Esophagus (tissue), 2 donors: Measurements from ENCODE around the gene USP53. TPM values are rescaled to one million over a fixed set of nuclear protein-coding genes. Genes with fewer than 3 reads are reported as not detected.
A peak's percentile ranks its signal among the peaks of the same experiment; 100 is the strongest.

ENCODE experiments used
- H3K27ac ChIP-seq, 2 donors: one replicate each; pipeline ENCODE4 v1.5.1; 2013; ENCODE audit warnings: low read depth in 2 of 2, mild to moderate bottlenecking in 2 of 2, inconsistent platforms in 1 of 2, low read length in 1 of 2, moderate library complexity in 1 of 2
- H3K27me3 ChIP-seq, 2 donors: one replicate each; pipeline ENCODE4 v1.6.1; 2013; ENCODE audit warnings: low read length in 2 of 2, control low read depth in 1 of 2, mild to moderate bottlenecking in 1 of 2; ENCODE audit not compliant: insufficient read depth in 2 of 2, control insufficient read depth in 1 of 2
- H3K36me3 ChIP-seq, 2 donors: one replicate each; pipeline ENCODE4 v1.6.1; 2013; ENCODE audit warnings: low read length in 1 of 2; ENCODE audit not compliant: control insufficient read depth in 2 of 2, insufficient read depth in 2 of 2
- H3K4me1 ChIP-seq, 2 donors: one replicate each; pipeline ENCODE4 v1.6.1; 2013; ENCODE audit warnings: low read length in 1 of 2; ENCODE audit not compliant: control insufficient read depth in 2 of 2, insufficient read depth in 2 of 2
- H3K4me3 ChIP-seq, 2 donors: one replicate each; pipeline ENCODE4 v1.5.1; 2013; ENCODE audit warnings: low read length in 2 of 2, mild to moderate bottlenecking in 2 of 2, low read depth in 1 of 2, moderate library complexity in 1 of 2
- H3K9me3 ChIP-seq, 2 donors: one replicate each; pipeline ENCODE4 v1.6.1; 2013; ENCODE audit warnings: mild to moderate bottlenecking in 2 of 2, low read depth in 1 of 2, low read length in 1 of 2, moderate library complexity in 1 of 2; ENCODE audit not compliant: control insufficient read depth in 2 of 2, insufficient read depth in 1 of 2
- WGBS, 2 donors: extraction: QIAGEN DNeasy Blood & Tissue Kit; methylation state at CpG; one replicate each; pipeline ENCODE4 v1.1.7; 2013; 5-methylcytosine and 5-hydroxymethylcytosine counted together
- polyA plus RNA-seq, 2 donors: library from polyadenylated mRNA; stranded (reverse); fragments of 200-250 nt; gene quantifications; one replicate each; pipeline ENCODE4 v1.2.3, GENCODE V29; 2013
- donor health status: healthy with polysubstance abuse.
- donor health status: Bipolar disorder and iron deficiency.

USP53 gene
- polyA plus RNA-seq, 2 donors = 9.1 to 15.1 TPM

- H3K27ac ChIP-seq = no peak overlapping the region
- no peaks in the 10 kb centered on the region for H3K9me3 ChIP-seq
- peaks cover 0 to 2% of the 10 kb centered on the region in 2 donors for H3K36me3 ChIP-seq
- H3K27me3 ChIP-seq = no peaks in the 10 kb centered on the region
- no peak overlapping the region for H3K4me3 ChIP-seq
- H3K4me1 ChIP-seq = no peaks in the 10 kb centered on the region
- 92 to 97% methylated on average over 1 of the region's 1 CpG for WGBS, 2 donors
Observed at GRCh38 chr4:119218093-119218492, 5.6 kb downstream of the USP53 start.

- H3K27me3 ChIP-seq = no peaks in the 10 kb centered on the region
- H3K9me3 ChIP-seq = no peaks in the 10 kb centered on the region
- WGBS, 2 donors = 84 to 94% methylated on average over 4 of the region's 4 CpGs
- H3K4me3 ChIP-seq = no peak overlapping the region
- no peaks in the 10 kb centered on the region for H3K4me1 ChIP-seq
- H3K27ac ChIP-seq = no peak overlapping the region
- H3K36me3 ChIP-seq = peaks cover 0 to 2% of the 10 kb centered on the region in 2 donors
Observed at GRCh38 chr4:119221412-119221811, 8.9 kb downstream of the USP53 start.

- Histone ChIP-seq H3K9me3 (no peaks in the 10 kb centered on the region), H3K36me3 (peaks cover 0 to 2% of the 10 kb centered on the region in 2 donors)
Observed at GRCh38 chr4:119227690-119228089, 15.2 kb downstream of the USP53 start.

GRCh38 chr4:119228406-119228805, 15.9 kb downstream of the USP53 start:
- no peaks in the 10 kb centered on the region for H3K9me3 ChIP-seq
- peaks cover 0 to 2% of the 10 kb centered on the region in 2 donors for H3K36me3 ChIP-seq
- peaks cover 0 to 2% of the 10 kb centered on the region in 2 donors for H3K4me1 ChIP-seq
- H3K27me3 ChIP-seq = no peaks in the 10 kb centered on the region
- WGBS, 2 donors = 97% methylated on average over 3 of the region's 3 CpGs
- H3K27ac ChIP-seq = no peak overlapping the region
- H3K4me3 ChIP-seq = no peak overlapping the region

More at GRCh38 chr4:119227690-119228089, 15.2 kb downstream of the USP53 start:
- Histone ChIP-seq H3K27ac (no peak overlapping the region), H3K27me3 (no peaks in the 10 kb centered on the region), H3K4me3 (no peak overlapping the region), H3K4me1 (peaks cover 0 to 2% of the 10 kb centered on the region in 2 donors)

- WGBS, 2 donors = 88% methylated on average over 4 of the region's 4 CpGs
- peaks cover 0 to 2% of the 10 kb centered on the region in 2 donors for H3K36me3 ChIP-seq
- H3K4me3 ChIP-seq = no peak overlapping the region
Observed at GRCh38 chr4:119229908-119230687, 17.6 kb downstream of the USP53 start.

GRCh38 chr4:119231491-119231890, 19.0 kb downstream of the USP53 start:
- Histone ChIP-seq H3K27ac (no peak overlapping the region), H3K4me3 (no peak overlapping the region), H3K27me3 (no peaks in the 10 kb centered on the region), H3K4me1 (peaks cover 0 to 2% of the 10 kb centered on the region in 2 donors), H3K36me3 (peaks cover 0 to 4% of the 10 kb centered on the region in 2 donors), H3K9me3 (no peaks in the 10 kb centered on the region)
- 64 to 74% methylated on average over 3 of the region's 3 CpGs for WGBS, 2 donors

More at GRCh38 chr4:119229908-119230687, 17.6 kb downstream of the USP53 start:
- H3K27me3 ChIP-seq = no peaks in the 10 kb centered on the region
- no peak overlapping the region for H3K27ac ChIP-seq
- H3K9me3 ChIP-seq = no peaks in the 10 kb centered on the region
- peaks cover 0 to 2% of the 10 kb centered on the region in 2 donors for H3K4me1 ChIP-seq

GRCh38 chr4:119232286-119232685, 19.8 kb downstream of the USP53 start:
- Histone ChIP-seq H3K27me3 (no peaks in the 10 kb centered on the region), H3K27ac (no peak overlapping the region), H3K4me3 (no peak overlapping the region), H3K36me3 (peaks cover 0 to 4% of the 10 kb centered on the region in 2 donors), H3K4me1 (peaks cover 0 to 2% of the 10 kb centered on the region in 2 donors), H3K9me3 (no peaks in the 10 kb centered on the region)
- WGBS, 2 donors = 96 to 100% methylated on average over 1 of the region's 1 CpG

- H3K9me3 ChIP-seq = no peaks in the 10 kb centered on the region
- no peak overlapping the region for H3K4me3 ChIP-seq
- peaks cover 0 to 4% of the 10 kb centered on the region in 2 donors for H3K36me3 ChIP-seq
- H3K27ac ChIP-seq = no peak overlapping the region
- peaks cover 0 to 2% of the 10 kb centered on the region in 2 donors for H3K4me1 ChIP-seq
- no peaks in the 10 kb centered on the region for H3K27me3 ChIP-seq
Observed at GRCh38 chr4:119233191-119233590, 20.7 kb downstream of the USP53 start.

- Histone ChIP-seq H3K27ac (peak overlapping the region in 1 of 2 donors; percentile 40), H3K4me1 (peaks cover 0 to 2% of the 10 kb centered on the region in 2 donors), H3K27me3 (no peaks in the 10 kb centered on the region), H3K9me3 (no peaks in the 10 kb centered on the region), H3K4me3 (no peak overlapping the region), H3K36me3 (peaks cover 0 to 4% of the 10 kb centered on the region in 2 donors)
- WGBS, 2 donors = 49 to 52% methylated on average over 3 of the region's 3 CpGs
Observed at GRCh38 chr4:119233750-119234149, 21.2 kb downstream of the USP53 start.

GRCh38 chr4:119237201-119237600, 24.7 kb downstream of the USP53 start:
- Histone ChIP-seq H3K9me3 (no peaks in the 10 kb centered on the region), H3K36me3 (peaks cover 0 to 3% of the 10 kb centered on the region in 2 donors), H3K4me3 (no peak overlapping the region), H3K27me3 (no peaks in the 10 kb centered on the region), H3K27ac (no peak overlapping the region), H3K4me1 (no peaks in the 10 kb centered on the region)
- WGBS, 2 donors = 97 to 98% methylated on average over 9 of the region's 9 CpGs
